GM21515 (cell line): ENCODE data around the gene ZSWIM7.

Source experiments
- ATAC-seq: cut with Tn5 transposase; IDR thresholded peaks from one replicate; pipeline ENCODE4 v1.9.1; 2021; ENCODE audit not compliant: unreplicated experiment

Gene ZSWIM7

GRCh38 chr17:15935891-15936290 lies 63.6 kb downstream of the ZSWIM7 start:
- ATAC-seq: no peak

GRCh38 chr17:15934866-15935265 lies 64.6 kb downstream of the ZSWIM7 start:
- ATAC-seq: no peak

GRCh38 chr17:15931394-15931793 lies 68.1 kb downstream of the ZSWIM7 start:
- no peak for ATAC-seq

GRCh38 chr17:15930426-15930825 lies 69.1 kb downstream of the ZSWIM7 start:
- no peak for ATAC-seq

- ATAC-seq: no peak
Measured at GRCh38 chr17:15929941-15930340, 69.6 kb downstream of the ZSWIM7 start.

GRCh38 chr17:15928286-15928785 lies 71.2 kb downstream of the ZSWIM7 start:
- ATAC-seq: no peak
